ENCODE measurements around the gene DLG2.

DNA sequence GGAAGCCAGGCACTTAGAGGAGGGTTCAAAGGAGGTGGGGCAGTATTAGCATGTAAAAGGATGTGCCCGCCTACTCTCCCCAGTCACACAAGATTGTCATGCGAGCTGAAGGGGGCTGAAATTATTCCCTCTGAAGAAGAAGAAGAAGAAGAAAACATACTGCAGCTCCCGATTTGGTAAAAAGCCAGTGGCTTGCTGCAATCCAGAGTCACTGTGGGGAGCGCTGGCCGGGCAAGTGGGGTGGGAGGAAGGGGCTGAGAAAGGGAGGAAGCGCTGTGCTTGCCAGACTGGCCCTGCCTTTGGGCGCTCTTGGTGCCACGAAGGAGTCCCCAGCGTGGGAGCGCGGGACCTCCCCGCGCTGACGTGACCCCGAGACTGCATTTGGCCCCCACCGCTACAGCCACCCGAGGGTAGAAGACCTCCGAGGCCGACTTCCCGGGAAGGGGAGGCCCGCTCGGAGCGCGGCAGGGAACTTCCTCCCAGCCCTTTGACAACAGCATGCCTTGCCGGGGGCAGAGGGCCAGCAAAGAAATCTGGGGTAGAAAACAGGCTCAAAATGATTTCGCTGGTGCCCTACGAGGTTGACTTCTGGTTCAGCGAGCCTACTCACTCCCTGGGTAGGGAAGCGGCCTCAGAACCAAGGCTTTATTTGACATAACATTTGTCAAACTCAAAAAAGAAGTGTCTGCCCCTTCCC is 906.3 kb downstream of the DLG2 start:
- TF ChIP-seq, protein P1, sequence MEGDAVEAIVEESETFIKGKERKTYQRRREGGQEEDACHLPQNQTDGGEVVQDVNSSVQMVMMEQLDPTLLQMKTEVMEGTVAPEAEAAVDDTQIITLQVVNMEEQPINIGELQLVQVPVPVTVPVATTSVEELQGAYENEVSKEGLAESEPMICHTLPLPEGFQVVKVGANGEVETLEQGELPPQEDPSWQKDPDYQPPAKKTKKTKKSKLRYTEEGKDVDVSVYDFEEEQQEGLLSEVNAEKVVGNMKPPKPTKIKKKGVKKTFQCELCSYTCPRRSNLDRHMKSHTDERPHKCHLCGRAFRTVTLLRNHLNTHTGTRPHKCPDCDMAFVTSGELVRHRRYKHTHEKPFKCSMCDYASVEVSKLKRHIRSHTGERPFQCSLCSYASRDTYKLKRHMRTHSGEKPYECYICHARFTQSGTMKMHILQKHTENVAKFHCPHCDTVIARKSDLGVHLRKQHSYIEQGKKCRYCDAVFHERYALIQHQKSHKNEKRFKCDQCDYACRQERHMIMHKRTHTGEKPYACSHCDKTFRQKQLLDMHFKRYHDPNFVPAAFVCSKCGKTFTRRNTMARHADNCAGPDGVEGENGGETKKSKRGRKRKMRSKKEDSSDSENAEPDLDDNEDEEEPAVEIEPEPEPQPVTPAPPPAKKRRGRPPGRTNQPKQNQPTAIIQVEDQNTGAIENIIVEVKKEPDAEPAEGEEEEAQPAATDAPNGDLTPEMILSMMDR (IDR thresholded peaks at IDR 0.05): no peak
- no peak for TF ChIP-seq POLR2A (IDR thresholded peaks at IDR 0.05; ENCODE audit: low read depth)
- no peak for TF ChIP-seq EP300 (IDR thresholded peaks at IDR 0.05)
- TF ChIP-seq POLR2AphosphoS5 (IDR thresholded peaks at IDR 0.05): no peak
